ENCODE measurements around the gene PITPNC1. TPM values are rescaled to one million over a fixed set of nuclear protein-coding genes. Genes with fewer than 3 reads are reported as not detected.

Gene PITPNC1
- total and polyA plus RNA-seq, 2 of the 13 experiments (the other 11 are each of a cell fraction or from before 2014, with no cell fraction given) = 4.1 to 5.7 TPM

DNA sequence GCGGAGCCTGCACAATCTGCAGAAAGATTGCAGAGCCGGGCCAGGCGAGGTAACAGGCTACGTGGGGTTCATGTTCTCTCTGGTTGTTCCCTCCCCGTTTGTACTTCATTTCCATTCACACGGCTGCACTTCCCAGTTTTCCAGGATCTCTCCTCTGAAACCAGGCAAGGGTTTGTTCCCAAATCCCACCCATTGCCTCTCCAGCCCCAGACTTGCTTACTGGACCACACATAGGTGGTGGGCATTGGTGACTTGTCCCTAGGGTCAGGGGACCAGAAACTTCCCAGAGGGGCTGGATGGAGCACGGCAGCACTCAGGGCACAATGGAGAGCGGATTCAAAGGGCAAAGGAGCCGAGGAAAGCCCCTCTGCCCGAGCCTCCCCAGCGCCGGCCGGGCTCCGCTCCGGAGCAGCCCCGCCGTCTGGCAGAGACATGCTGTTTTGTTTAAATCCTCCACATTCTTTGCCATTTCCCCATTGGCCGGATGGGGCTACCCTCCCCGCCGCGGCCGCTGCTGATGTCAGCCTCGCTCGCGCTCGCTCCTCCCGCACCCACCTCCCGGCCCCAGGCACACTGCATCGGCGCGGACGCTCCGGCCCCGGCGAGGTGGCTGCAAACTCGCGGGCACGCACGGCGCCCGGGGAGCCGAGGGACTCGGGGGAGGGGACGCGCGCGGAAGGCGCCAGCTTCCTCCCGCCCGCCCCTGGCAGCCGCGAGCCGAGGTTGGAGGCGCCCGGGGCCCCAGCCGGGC lies at the start of gene PITPNC1 (continued):
- TF ChIP-seq MAF1 (CRISPR knock-in tag; IDR thresholded peaks at IDR 0.05; ENCODE audit: borderline replicate concordance) = no peak
- no peak for TF ChIP-seq MTA3 (CRISPR knock-in tag; IDR thresholded peaks at IDR 0.05)
- TF ChIP-seq ZNF614 (CRISPR knock-in tag; IDR thresholded peaks at IDR 0.05; ENCODE audit: borderline replicate concordance) = no peak; the same call in 1 of the 2 replicates
- TF ChIP-seq MIER2 (CRISPR knock-in tag; IDR thresholded peaks at IDR 0.05) = no peak
- TF ChIP-seq ZNF766 (CRISPR knock-in tag; IDR thresholded peaks at IDR 0.05; ENCODE audit: borderline replicate concordance) = no peak
- TF ChIP-seq RFXAP (CRISPR knock-in tag; IDR thresholded peaks at IDR 0.05; ENCODE audit: borderline replicate concordance) = no peak
- TF ChIP-seq ZNF274 (CRISPR knock-in tag; IDR thresholded peaks at IDR 0.05) = no peak
- TF ChIP-seq, protein P1, sequence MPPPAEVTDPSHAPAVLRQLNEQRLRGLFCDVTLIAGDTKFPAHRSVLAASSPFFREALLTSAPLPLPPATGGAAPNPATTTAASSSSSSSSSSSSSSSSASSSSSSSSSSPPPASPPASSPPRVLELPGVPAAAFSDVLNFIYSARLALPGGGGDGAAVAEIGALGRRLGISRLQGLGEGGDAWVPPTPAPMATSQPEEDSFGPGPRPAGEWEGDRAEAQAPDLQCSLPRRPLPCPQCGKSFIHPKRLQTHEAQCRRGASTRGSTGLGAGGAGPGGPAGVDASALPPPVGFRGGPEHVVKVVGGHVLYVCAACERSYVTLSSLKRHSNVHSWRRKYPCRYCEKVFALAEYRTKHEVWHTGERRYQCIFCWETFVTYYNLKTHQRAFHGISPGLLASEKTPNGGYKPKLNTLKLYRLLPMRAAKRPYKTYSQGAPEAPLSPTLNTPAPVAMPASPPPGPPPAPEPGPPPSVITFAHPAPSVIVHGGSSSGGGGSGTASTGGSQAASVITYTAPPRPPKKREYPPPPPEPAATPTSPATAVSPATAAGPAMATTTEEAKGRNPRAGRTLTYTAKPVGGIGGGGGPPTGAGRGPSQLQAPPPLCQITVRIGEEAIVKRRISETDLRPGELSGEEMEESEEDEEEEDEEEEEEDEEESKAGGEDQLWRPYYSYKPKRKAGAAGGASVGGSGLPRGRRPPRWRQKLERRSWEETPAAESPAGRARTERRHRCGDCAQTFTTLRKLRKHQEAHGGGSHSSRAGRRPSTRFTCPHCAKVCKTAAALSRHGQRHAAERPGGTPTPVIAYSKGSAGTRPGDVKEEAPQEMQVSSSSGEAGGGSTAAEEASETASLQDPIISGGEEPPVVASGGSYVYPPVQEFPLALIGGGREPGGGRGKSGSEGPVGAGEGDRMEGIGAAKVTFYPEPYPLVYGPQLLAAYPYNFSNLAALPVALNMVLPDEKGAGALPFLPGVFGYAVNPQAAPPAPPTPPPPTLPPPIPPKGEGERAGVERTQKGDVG (CRISPR knock-in tag; IDR thresholded peaks at IDR 0.05; ENCODE audit: borderline replicate concordance) = no peak
- no peak; the same call in 1 of the 2 replicates for TF ChIP-seq ETV6 (CRISPR knock-in tag; conservative IDR thresholded peaks at IDR 0.05)
- TF ChIP-seq SRY (CRISPR knock-in tag; IDR thresholded peaks at IDR 0.05) = no peak
- no peak for TF ChIP-seq ZNF234 (CRISPR knock-in tag; conservative IDR thresholded peaks at IDR 0.05)
- no peak for TF ChIP-seq KLF16 (CRISPR knock-in tag; IDR thresholded peaks at IDR 0.05)
- no peak for TF ChIP-seq NFIB (CRISPR knock-in tag; IDR thresholded peaks at IDR 0.05; ENCODE audit: borderline replicate concordance)
- no peak for TF ChIP-seq ATF1 (CRISPR knock-in tag; IDR thresholded peaks at IDR 0.05)
- TF ChIP-seq, protein P2, sequence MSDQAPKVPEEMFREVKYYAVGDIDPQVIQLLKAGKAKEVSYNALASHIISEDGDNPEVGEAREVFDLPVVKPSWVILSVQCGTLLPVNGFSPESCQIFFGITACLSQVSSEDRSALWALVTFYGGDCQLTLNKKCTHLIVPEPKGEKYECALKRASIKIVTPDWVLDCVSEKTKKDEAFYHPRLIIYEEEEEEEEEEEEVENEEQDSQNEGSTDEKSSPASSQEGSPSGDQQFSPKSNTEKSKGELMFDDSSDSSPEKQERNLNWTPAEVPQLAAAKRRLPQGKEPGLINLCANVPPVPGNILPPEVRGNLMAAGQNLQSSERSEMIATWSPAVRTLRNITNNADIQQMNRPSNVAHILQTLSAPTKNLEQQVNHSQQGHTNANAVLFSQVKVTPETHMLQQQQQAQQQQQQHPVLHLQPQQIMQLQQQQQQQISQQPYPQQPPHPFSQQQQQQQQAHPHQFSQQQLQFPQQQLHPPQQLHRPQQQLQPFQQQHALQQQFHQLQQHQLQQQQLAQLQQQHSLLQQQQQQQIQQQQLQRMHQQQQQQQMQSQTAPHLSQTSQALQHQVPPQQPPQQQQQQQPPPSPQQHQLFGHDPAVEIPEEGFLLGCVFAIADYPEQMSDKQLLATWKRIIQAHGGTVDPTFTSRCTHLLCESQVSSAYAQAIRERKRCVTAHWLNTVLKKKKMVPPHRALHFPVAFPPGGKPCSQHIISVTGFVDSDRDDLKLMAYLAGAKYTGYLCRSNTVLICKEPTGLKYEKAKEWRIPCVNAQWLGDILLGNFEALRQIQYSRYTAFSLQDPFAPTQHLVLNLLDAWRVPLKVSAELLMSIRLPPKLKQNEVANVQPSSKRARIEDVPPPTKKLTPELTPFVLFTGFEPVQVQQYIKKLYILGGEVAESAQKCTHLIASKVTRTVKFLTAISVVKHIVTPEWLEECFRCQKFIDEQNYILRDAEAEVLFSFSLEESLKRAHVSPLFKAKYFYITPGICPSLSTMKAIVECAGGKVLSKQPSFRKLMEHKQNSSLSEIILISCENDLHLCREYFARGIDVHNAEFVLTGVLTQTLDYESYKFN (CRISPR knock-in tag; conservative IDR thresholded peaks at IDR 0.05) = 0 out of 2 replicates have a peak, but pooled peaks have one; percentile 12
- TF ChIP-seq ZNF557 (CRISPR knock-in tag; IDR thresholded peaks at IDR 0.05) = 0 out of 2 replicates have a peak, but pooled peaks have one; percentile 50
- peak; percentile 83; the same call in 1 of the 2 replicates for TF ChIP-seq EED (CRISPR knock-in tag; IDR thresholded peaks at IDR 0.05)
- peak; percentile 47; the same call in 1 of the 2 replicates for TF ChIP-seq ZNF329 (CRISPR knock-in tag; IDR thresholded peaks at IDR 0.05; ENCODE audit: low read depth)
- no peak for TF ChIP-seq NFRKB (IDR thresholded peaks at IDR 0.05)
- TF ChIP-seq JUN (CRISPR knock-in tag; IDR thresholded peaks at IDR 0.05) = no peak
- no peak for TF ChIP-seq SMAD1 (CRISPR knock-in tag; IDR thresholded peaks at IDR 0.05; ENCODE audit: borderline replicate concordance, low read depth)
- peak; percentile 53 for TF ChIP-seq CBX1 (IDR thresholded peaks at IDR 0.05; ENCODE audit: low read depth)
- no peak for TF ChIP-seq ZNF317 (CRISPR knock-in tag; IDR thresholded peaks at IDR 0.05)
- TF ChIP-seq, protein P3, sequence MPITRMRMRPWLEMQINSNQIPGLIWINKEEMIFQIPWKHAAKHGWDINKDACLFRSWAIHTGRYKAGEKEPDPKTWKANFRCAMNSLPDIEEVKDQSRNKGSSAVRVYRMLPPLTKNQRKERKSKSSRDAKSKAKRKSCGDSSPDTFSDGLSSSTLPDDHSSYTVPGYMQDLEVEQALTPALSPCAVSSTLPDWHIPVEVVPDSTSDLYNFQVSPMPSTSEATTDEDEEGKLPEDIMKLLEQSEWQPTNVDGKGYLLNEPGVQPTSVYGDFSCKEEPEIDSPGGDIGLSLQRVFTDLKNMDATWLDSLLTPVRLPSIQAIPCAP (CRISPR knock-in tag; IDR thresholded peaks at IDR 0.05; ENCODE audit: low read depth) = 0 out of 2 replicates have a peak, but pooled peaks have one; percentile 17
- no peak for TF ChIP-seq MIXL1 (CRISPR knock-in tag; IDR thresholded peaks at IDR 0.05)
